NCI-H1417 (cell line): ENCODE measurements around the gene VSIG8.

Source experiments
- DNase-seq, 3 experiments: peaks; one replicate each; lab custom pipeline; 2025; lab: John Stamatoyannopoulos, UW

Gene VSIG8

GRCh38 chr1:159883134-159883533 is 20.7 kb upstream of the VSIG8 start:
- DNase-seq = no peak

GRCh38 chr1:159882527-159882862 is 20.0 kb upstream of the VSIG8 start:
- DNase-seq = peak in 1 of 3 experiments; percentile 23

GRCh38 chr1:159881622-159882526 is 19.4 kb upstream of the VSIG8 start:
- peak; percentile 91 to 99 (median 98) for DNase-seq

- DNase-seq = no peak
Measured at GRCh38 chr1:159880430-159880829, 18.0 kb upstream of the VSIG8 start.

GRCh38 chr1:159879977-159880376 is 17.5 kb upstream of the VSIG8 start:
- no peak for DNase-seq

- DNase-seq = no peak
Measured at GRCh38 chr1:159879136-159879535, 16.7 kb upstream of the VSIG8 start.

- DNase-seq = peak in 1 of 3 experiments; percentile 25
Measured at GRCh38 chr1:159877695-159878444, 15.4 kb upstream of the VSIG8 start.

- DNase-seq = no peak
Measured at GRCh38 chr1:159873530-159874143, 11.2 kb upstream of the VSIG8 start.

- no peak for DNase-seq
Measured at GRCh38 chr1:159872891-159873290, 10.4 kb upstream of the VSIG8 start.

GRCh38 chr1:159870704-159871103 is 8.2 kb upstream of the VSIG8 start:
- DNase-seq = no peak

GRCh38 chr1:159869607-159870006 is 7.2 kb upstream of the VSIG8 start:
- no peak for DNase-seq

GRCh38 chr1:159869173-159869572 is 6.7 kb upstream of the VSIG8 start:
- peak in 1 of 3 experiments; percentile 31 for DNase-seq

GRCh38 chr1:159868766-159869165 is 6.3 kb upstream of the VSIG8 start:
- DNase-seq = peak in 1 of 3 experiments; percentile 27

GRCh38 chr1:159867664-159868026 is 5.2 kb upstream of the VSIG8 start:
- peak; percentile 74 to 93 (median 92) for DNase-seq

- DNase-seq = peak in 1 of 3 experiments; percentile 37
Measured at GRCh38 chr1:159866905-159867663, 4.6 kb upstream of the VSIG8 start.

- DNase-seq = no peak
Measured at GRCh38 chr1:159866066-159866465, 3.6 kb upstream of the VSIG8 start.

GRCh38 chr1:159864262-159864661 is 1.8 kb upstream of the VSIG8 start:
- DNase-seq = no peak

- DNase-seq = no peak
Measured at GRCh38 chr1:159862031-159862430, 426 bp downstream of the VSIG8 start.

- DNase-seq = no peak
Measured at GRCh38 chr1:159861218-159861617, 1.2 kb downstream of the VSIG8 start.

GRCh38 chr1:159860456-159860855 is 2.0 kb downstream of the VSIG8 start:
- DNase-seq = no peak

GRCh38 chr1:159859767-159860322 is 2.6 kb downstream of the VSIG8 start:
- peak in 1 of 3 experiments; percentile 5 for DNase-seq

- DNase-seq = no peak
Measured at GRCh38 chr1:159857889-159858288, 4.6 kb downstream of the VSIG8 start.
